A549 (cell line): ENCODE results near the gene DNAJC2. TPM values are rescaled to one million over a fixed set of nuclear protein-coding genes. Genes with fewer than 3 reads are reported as not detected.
"Not testable (repeated sequence)": the region's sequence is repeated elsewhere in the genome, so short reads cannot be mapped to it uniquely, and the experiment has no call there.

Source experiments
- ATAC-seq, 2 experiments: fragments of 200-7000 bp in 1 of 2; fragments of >200 bp in 1 of 2; cut with Nextera tagmentation in 1 of 2; cut with Tn5 transposase in 1 of 2; 3 replicates each; pipeline versions ENCODE4 v1.8.0 to v1.9.1; 2018 to 2020; ENCODE audit warnings: mild to moderate bottlenecking in 1 of 2, moderate library complexity in 1 of 2
- CTCF ChIA-PET: fragments of 300-600 bp; sonication (Branson Sonifier 250); formaldehyde crosslinking; extraction: SDS; loops from one replicate; lab custom pipeline; 2021; ENCODE audit warnings: antibody characterized with exemption, inconsistent platforms; lab: Yijun Ruan, JAX
- POLR2A ChIA-PET: fragments of 350-600 bp; formaldehyde crosslinking; extraction: SDS; loops from one replicate; lab custom pipeline; 2021; ENCODE audit warnings: antibody characterized with exemption, inconsistent platforms; lab: Yijun Ruan, JAX
- DNase-seq, 2 experiments: peaks; one replicate each; pipeline versions ENCODE4 v3.0.0 to v3.0.0-alpha.2; 2011 to 2016; ENCODE audit warnings: low read depth in 1 of 2, low spot score in 1 of 2
- FAIRE-seq: peaks from 2 replicates; lab custom pipeline; 2011; peaks lifted over from hg19 to GRCh38; lab: Jason Lieb, UNC
- H3K27ac ChIP-seq, 2 experiments: fragments of >200 bp; sonication (Bioruptor Twin); formaldehyde crosslinking; 3 replicates each; pipeline ENCODE4 v1.5.1; 2016 to 2017
- H3K4me1 ChIP-seq: fragments of >200 bp; sonication (Bioruptor Twin); formaldehyde crosslinking; 3 replicates; pipeline ENCODE4 v1.6.1; 2016
- H3K4me2 ChIP-seq: fragments of >200 bp; sonication (Bioruptor Twin); formaldehyde crosslinking; 3 replicates; pipeline ENCODE4 v1.6.1; 2016
- H3K4me3 ChIP-seq: fragments of >200 bp; sonication (Bioruptor Twin); formaldehyde crosslinking; 3 replicates; pipeline ENCODE4 v1.5.1; 2016
- H3K9me3 ChIP-seq: fragments of >200 bp; sonication (Bioruptor Twin); formaldehyde crosslinking; 3 replicates; pipeline ENCODE4 v1.6.1; 2016
- CEBPB ChIP-seq, 2 experiments: fragments of >200 bp in 1 of 2; sonication (Bioruptor Twin) in 1 of 2; formaldehyde crosslinking in 1 of 2; IDR thresholded peaks; 2 replicates each; pipeline ENCODE4 v1.6.1; 2012 to 2016
- E2F6 ChIP-seq: IDR thresholded peaks from 2 replicates; pipeline ENCODE4 v1.6.1; 2012; ENCODE audit warnings: low read depth, borderline replicate concordance
- HOXB5 ChIP-seq: fragments of 250-450 bp; sonication (Bioruptor Pico); IDR thresholded peaks from 2 replicates; pipeline ENCODE4 v1.5.0; 2020; ENCODE audit warnings: mild to moderate bottlenecking, moderate library complexity
- JUN ChIP-seq, 2 experiments: fragments of >200 bp; sonication (Bioruptor Twin); formaldehyde crosslinking; IDR thresholded peaks; 2 replicates in 1 of 2; 3 replicates in 1 of 2; pipeline ENCODE4 v1.6.1; 2016 to 2017
- MAX ChIP-seq: IDR thresholded peaks from 2 replicates; pipeline ENCODE4 v1.6.1; 2012
- PHF8 ChIP-seq: fragments of 200-600 bp; sonication (generic); IDR thresholded peaks from 2 replicates; pipeline ENCODE4 v1.6.1; 2016; ENCODE audit warnings: low read depth, mild to moderate bottlenecking, antibody characterized with exemption, moderate library complexity, borderline replicate concordance
- POLR2A ChIP-seq: IDR thresholded peaks from 2 replicates; pipeline ENCODE4 v1.6.1; 2012; ENCODE audit warnings: mild to moderate bottlenecking, low read length
- RNF2 ChIP-seq: fragments of 200-600 bp; sonication (generic); IDR thresholded peaks from 2 replicates; pipeline ENCODE4 v1.6.1; 2016; ENCODE audit warnings: low read depth, mild to moderate bottlenecking, antibody characterized with exemption, moderate library complexity, borderline replicate concordance
- USF2 ChIP-seq: fragments of 450-650 bp; IDR thresholded peaks from 2 replicates; pipeline ENCODE4 v1.6.1; 2014; ENCODE audit warnings: antibody characterized with exemption
- WGBS: methylation state at CpG from one replicate; pipeline ENCODE4 v1.1.6; 2017; ENCODE audit errors: missing lambda C conversion rate; 5-methylcytosine and 5-hydroxymethylcytosine counted together
- polyA plus RNA-seq, 4 experiments: library from polyadenylated mRNA; depleted of rRNA in 3 of 4; stranded (reverse); fragments of >200 nt; fragmentation: RNase III in 1 of 4; extraction: RNeasy Plus Mini Kit Qiagen cat#74134 plus additional on column Dnase treatment in 1 of 4; gene quantifications; 2 replicates in 3 of 4; 3 replicates in 1 of 4; pipeline ENCODE4 v1.2.3, GENCODE V29; 2011 to 2017

The DNAJC2 gene
- polyA plus RNA-seq, 2 of the 4 experiments (the other 2 are of a cell fraction): 48.8 to 63.3 TPM

GRCh38 chr7:103279963-103280802 is 64.4 kb downstream of the DNAJC2 start:
- H3K4me1 ChIP-seq, FAIRE-seq, H3K9me3 ChIP-seq, POLR2A ChIA-PET: not testable (repeated sequence)
- H3K4me2 ChIP-seq: peak overlapping the region; percentile 97
- H3K27ac ChIP-seq: peak overlapping the region; percentile 73 to 89
- CTCF ChIA-PET: interaction anchor here (1.3 kb wide), 1 partner anchor 17 kb away, joined by 3 read pairs; no protein-coding TSS in a partner anchor
- peak overlapping the region; percentile 79 for H3K4me3 ChIP-seq
- 10% methylated on average over 36 of the region's 71 CpGs for WGBS
- ATAC-seq (peak; percentile 96), DNase-seq (peak in 1 of 2 experiments; percentile 84)
- peak; percentile 99 for TF ChIP-seq E2F6
- 0 out of 2 replicates have a peak, but pooled peaks have one; percentile 33 for TF ChIP-seq HOXB5
- peak; percentile 99 for TF ChIP-seq MAX
- TF ChIP-seq JUN (IDR thresholded peaks at IDR 0.05): peak in 1 of 2 experiments; percentile 46; a peak in 2 of 5 replicates
- TF ChIP-seq USF2: peak; percentile 41; the same call in 1 of the 2 replicates
- TF ChIP-seq PHF8: peak; percentile 55
- 0 out of 2 replicates have a peak, but pooled peaks have one; percentile 46 for TF ChIP-seq RNF2
- TF ChIP-seq POLR2A: peak; percentile 27

GRCh38 chr7:103279636-103279962 is 65.0 kb downstream of the DNAJC2 start:
- H3K4me1 ChIP-seq, FAIRE-seq, H3K9me3 ChIP-seq, POLR2A ChIA-PET: not testable (repeated sequence)
- ATAC-seq: peak; percentile 85 to 86
- 4% methylated on average over 12 of the region's 12 CpGs for WGBS
- Histone ChIP-seq H3K4me2 (peak overlapping the region; percentile 97), H3K4me3 (peak overlapping the region; percentile 79), H3K27ac (peak overlapping the region; percentile 73 to 89)
- DNase-seq: peak in 1 of 2 experiments; percentile 21
- CTCF ChIA-PET: interaction anchor here (1.3 kb wide), 1 partner anchor 18 kb away, joined by 3 read pairs; no protein-coding TSS in a partner anchor

- H3K27ac ChIP-seq, H3K4me3 ChIP-seq, H3K4me2 ChIP-seq, POLR2A ChIA-PET, FAIRE-seq, ATAC-seq, DNase-seq, H3K4me1 ChIP-seq, H3K9me3 ChIP-seq: not testable (repeated sequence)
- WGBS: 94% methylated on average over 2 of the region's 2 CpGs
- CTCF ChIA-PET: interaction anchor here (0.7 kb wide), 1 partner anchor 216 kb away, joined by 3 read pairs; no protein-coding TSS in a partner anchor
Observed at GRCh38 chr7:103278195-103278594, 66.4 kb downstream of the DNAJC2 start.

GRCh38 chr7:103274867-103275266 is 69.7 kb downstream of the DNAJC2 start:
- ATAC-seq, H3K4me1 ChIP-seq, FAIRE-seq, H3K4me3 ChIP-seq, POLR2A ChIA-PET, H3K9me3 ChIP-seq, H3K4me2 ChIP-seq, H3K27ac ChIP-seq, DNase-seq, CTCF ChIA-PET: not testable (repeated sequence)
- WGBS: no CpG with 5 or more reads among the region's 24 CpGs

GRCh38 chr7:103273374-103273773 is 71.2 kb downstream of the DNAJC2 start:
- DNase-seq, FAIRE-seq, H3K4me1 ChIP-seq, H3K27ac ChIP-seq, H3K4me2 ChIP-seq, ATAC-seq, POLR2A ChIA-PET, H3K4me3 ChIP-seq, H3K9me3 ChIP-seq: not testable (repeated sequence)
- CTCF ChIA-PET: interaction anchor here (1.1 kb wide), 1 partner anchor 211 kb away, joined by 3 read pairs; no protein-coding TSS in a partner anchor
- 90% methylated on average over 6 of the region's 6 CpGs for WGBS
- peak; percentile 34 to 76; a peak in 3 of 4 replicates for TF ChIP-seq CEBPB (IDR thresholded peaks at IDR 0.05)

GRCh38 chr7:103266229-103266628 is 78.3 kb downstream of the DNAJC2 start:
- 40% methylated on average over 2 of the region's 2 CpGs for WGBS
- FAIRE-seq, H3K4me2 ChIP-seq, H3K27ac ChIP-seq, H3K4me3 ChIP-seq, CTCF ChIA-PET, H3K9me3 ChIP-seq, POLR2A ChIA-PET, ATAC-seq, DNase-seq, H3K4me1 ChIP-seq: not testable (repeated sequence)

- DNase-seq, H3K9me3 ChIP-seq, H3K4me2 ChIP-seq, FAIRE-seq, H3K4me3 ChIP-seq, H3K27ac ChIP-seq, CTCF ChIA-PET, ATAC-seq, POLR2A ChIA-PET, H3K4me1 ChIP-seq: not testable (repeated sequence)
- WGBS: 44% methylated on average over 2 of the region's 2 CpGs
Observed at GRCh38 chr7:103264054-103264453, 80.5 kb downstream of the DNAJC2 start.
